Activated T-cell treated with anti-CD3 and anti-CD28 coated beads for 4 hours (primary cell): Measurements from ENCODE around the gene ARHGAP20.
A peak's percentile ranks its signal among the peaks of the same experiment; 100 is the strongest.

Experiments used
- DNase-seq: peaks from one replicate; pipeline ENCODE4 v3.0.0-alpha.2; 2020

The ARHGAP20 gene

DNA sequence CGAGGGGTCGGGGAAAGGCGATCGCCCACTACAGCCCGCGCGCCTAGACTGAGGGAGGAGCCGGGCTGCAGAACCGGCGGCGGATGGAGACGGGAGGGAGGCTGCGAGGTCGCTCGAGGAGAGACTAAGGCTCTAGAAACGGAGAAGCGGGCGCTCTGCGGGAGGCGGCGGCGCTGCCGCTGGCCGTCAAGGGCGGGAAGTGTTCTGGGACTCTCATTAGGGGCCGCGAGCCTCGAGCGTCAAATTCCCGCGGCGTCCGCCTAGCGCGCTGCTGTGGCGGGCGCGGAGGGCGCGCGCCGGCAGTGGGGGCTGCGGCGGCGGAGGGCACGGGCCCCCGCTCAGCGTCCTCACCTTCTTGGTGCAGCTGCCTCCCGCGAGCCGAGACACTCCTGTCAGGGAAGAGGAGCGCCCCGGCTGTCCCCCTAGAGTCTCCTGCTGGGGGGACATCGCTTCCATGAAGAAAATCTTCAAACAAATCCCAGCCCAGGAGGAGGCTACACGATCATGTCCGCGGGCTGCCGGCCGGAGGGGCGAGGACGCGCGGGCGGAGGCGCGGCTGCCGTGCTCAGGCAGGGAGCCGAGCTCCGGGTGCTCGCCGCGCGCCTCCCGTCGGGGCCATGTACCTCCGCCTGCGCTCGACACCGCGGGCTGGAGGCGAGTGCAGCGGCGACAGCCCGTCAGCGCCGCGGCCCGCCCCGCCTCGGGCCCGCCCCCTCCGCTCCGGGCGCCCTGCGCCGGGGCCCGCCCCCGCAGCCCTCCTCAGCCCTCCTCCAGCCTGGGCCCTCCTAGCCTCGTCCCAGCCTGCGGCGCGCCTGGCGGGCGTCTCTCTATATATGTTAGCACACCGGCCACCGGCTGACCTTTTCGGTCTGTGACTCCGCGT lies at the start of gene ARHGAP20:
Gene ARHGAP20, minus strand, starts transcription at position 662 of the 883 bp plus-strand sequence. Its CDS starts 206 bp downstream, at position 456.
- peak; percentile 16 for DNase-seq

- DNase-seq: no peak
These were observed 49.8 kb upstream of the ARHGAP20 start for GRCh38 chr11:110761991-110762390.

DNA sequence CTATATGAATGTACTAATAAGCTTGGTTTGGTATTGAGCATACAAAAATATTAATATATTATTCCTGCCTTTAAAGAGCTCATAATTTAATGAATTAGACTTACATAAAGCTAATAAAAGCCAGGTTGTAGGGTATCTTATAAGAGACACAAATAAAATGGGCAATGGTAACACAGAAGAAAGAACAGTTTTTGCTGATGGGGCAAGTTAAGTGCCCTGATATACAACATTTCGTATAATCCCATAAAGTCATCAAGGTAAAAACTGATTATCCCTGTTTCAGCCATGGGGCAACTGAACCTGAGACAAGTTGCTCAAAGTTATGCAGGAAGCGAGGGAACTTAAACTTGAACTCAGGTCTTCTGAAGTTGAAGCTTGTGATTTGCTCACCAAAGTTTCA lies 48.9 kb upstream of the ARHGAP20 start:
- no peak for DNase-seq

- DNase-seq: no peak
These were observed 47.7 kb upstream of the ARHGAP20 start for GRCh38 chr11:110759972-110760381.

GRCh38 chr11:110757962-110758755 lies 45.9 kb upstream of the ARHGAP20 start:
- no peak for DNase-seq

GRCh38 chr11:110757066-110757465 lies 44.8 kb upstream of the ARHGAP20 start:
- DNase-seq: no peak

DNA sequence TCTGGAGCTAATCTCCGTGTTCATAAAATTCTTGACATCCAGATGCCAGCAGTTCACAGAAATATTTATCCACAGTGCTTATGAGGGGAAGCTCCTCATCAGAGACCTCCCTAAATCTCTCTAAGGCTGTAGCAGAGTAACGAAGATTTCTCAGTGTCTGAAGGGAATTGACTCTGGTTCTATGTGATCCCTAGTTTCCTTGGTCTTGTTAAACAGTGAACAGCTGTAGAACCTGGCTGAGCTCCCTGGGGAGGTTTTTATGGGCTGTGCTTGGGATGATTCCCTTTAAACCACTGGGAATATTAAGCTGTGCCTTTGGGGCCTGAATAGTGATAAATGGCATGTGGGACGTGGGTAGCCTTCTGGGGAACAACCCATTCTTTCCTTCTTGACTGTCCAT lies 43.7 kb upstream of the ARHGAP20 start:
- DNase-seq: no peak

GRCh38 chr11:110752890-110753289 lies 40.7 kb upstream of the ARHGAP20 start:
- DNase-seq: no peak

DNA sequence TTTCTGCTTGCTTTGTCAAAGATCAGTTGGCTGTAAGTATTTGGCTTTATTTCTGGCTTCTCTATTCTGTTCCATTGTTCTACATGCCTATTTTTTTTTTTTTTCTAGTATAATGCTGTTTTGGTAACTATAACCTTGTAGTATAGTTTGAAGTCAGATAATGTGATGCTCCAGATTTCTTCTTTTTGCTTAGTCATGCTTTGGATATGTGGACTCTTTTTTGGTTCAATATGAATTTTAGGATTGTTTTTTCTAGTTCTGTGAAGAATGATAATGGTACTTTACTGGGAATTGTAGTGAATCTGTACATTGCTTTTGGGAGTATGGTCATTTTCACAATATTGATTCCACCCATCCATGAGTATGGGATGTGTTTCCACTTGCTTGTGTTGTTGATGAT lies 37.9 kb upstream of the ARHGAP20 start:
- no peak for DNase-seq

GRCh38 chr11:110747531-110747930 lies 35.3 kb upstream of the ARHGAP20 start:
- DNase-seq: no peak

DNA sequence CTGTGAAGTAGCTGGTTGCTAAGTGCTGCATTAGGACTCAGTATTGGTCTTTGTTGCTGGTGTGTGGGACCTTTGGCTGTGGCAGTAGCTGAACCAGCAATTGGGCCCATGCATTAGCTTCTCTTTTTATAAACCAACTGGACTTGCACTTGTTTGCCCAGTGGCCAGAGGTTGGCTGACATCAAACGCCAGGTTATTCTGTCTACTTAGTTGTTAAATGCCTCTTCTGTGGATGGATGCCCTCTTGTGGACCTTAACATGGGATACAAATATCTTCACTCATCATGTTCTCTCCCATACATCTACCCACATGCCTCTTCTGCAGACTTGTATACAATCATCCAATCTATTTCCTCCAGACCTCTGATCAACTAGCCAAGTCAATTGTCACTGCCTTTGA lies 26.4 kb upstream of the ARHGAP20 start:
- DNase-seq: no peak

DNA sequence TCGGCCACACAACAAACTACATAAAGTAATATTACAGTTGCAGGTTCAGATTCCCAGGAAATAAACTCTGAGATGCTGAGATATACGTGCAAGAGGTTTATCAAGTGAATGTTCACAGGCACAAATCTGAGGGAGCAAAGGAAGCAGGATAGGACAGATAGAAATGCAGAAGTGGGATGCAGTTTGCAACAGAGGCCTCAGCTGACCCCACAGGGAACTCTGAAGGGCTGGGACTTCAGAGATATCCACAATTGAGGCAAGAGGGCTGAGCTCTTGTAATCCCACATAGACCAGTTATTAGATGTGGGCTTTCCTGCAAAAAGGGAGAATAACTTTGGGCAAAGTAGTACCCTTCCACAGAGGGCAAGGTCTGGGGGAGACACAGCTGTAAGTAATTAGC lies 25.4 kb upstream of the ARHGAP20 start:
- no peak for DNase-seq

DNA sequence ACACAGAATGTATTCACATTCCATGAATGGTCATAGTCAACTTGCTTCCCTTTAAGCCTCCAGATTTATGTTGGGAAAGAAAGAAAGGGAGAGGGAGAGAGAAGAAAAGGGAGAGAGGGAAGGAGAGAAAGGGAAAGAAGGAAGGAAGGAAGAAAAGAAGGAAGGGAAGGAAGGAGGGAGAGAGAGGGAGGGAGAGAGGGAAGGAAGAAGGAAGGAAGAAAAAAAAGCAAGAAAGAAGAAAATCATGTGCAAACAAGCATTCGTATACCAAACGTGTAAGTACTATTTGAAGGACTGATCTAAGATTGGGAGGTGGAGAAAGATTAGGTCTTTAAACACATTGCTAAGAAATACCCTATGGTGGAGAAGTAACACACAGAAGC lies 23.9 kb upstream of the ARHGAP20 start:
- no peak for DNase-seq

DNA sequence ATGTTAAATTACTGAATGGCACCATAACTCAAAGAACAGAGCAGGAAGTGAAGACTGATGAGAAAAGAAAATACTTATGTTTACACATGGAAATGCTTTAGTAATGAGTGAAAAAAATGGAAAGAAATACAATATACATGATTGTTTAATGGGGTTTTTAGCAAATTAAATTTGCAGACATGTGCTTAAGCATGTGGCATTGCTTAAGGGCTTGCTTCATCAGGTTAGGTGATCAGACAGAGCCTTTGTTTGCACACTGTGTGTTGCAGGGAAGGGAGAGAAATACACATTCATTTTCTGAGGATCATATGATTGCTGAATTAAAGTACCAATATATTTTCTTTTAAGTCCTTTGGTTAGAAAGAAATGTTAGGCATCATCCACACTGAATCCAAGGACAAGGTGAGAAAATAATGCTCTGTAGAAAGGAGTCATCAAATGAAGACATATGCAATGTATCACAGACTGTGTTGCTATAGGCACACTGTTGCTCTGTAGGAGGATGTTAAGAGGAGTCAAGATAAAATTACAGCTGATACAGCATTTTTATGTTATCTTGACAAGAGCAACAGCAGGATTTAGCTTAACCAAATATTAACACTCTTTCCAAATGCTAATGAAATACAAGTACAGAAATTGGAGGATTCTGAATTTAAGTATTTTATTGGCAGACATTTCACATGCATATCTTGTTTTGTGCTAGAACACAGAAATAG lies 23.4 kb upstream of the ARHGAP20 start:
- DNase-seq: no peak

- no peak for DNase-seq
These were observed 22.6 kb upstream of the ARHGAP20 start for GRCh38 chr11:110734790-110735189.

DNA sequence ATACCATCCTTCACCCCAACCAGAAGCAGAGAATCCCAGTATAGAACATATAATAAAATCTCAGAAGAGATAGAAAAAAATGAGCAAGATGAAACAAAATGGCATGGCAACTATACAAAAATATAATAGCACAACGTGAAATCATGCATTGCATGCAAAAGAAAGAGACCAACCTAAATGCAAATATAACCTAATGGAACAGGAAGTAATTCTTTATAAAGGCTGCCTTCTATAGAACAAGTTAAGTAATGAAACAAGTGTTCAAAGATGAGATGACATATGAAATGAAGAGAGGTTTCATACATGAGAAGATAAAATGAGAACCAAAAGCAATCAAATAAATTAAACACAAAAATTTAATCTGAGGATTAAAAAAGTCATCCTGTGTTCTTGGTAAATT lies 18.5 kb upstream of the ARHGAP20 start:
- no peak for DNase-seq

GRCh38 chr11:110728883-110729282 lies 16.6 kb upstream of the ARHGAP20 start:
- no peak for DNase-seq

DNA sequence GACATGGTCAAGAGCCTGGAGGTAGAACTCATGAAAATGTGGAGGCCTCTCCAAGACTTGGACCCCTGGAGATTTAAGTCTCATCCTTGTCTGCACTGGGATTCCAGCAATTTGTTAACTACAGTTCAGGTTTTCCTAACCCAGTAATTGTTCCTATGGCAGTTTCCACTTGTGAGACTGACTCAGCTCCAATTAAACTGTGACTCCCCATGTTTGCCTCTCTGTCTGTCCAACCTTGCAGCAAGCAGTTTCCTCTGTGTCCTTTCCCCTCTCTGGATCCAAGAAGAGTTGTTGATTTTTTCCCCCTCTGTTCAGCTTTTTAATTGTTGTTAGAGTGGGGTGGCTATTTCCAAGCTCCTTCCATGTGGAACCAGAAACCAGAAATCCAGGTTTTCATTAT lies 16.2 kb upstream of the ARHGAP20 start:
- no peak for DNase-seq

- DNase-seq: no peak
These were observed 12.1 kb upstream of the ARHGAP20 start for GRCh38 chr11:110724358-110724757.

- DNase-seq: no peak
These were observed 8.4 kb upstream of the ARHGAP20 start for GRCh38 chr11:110720431-110721275.

DNA sequence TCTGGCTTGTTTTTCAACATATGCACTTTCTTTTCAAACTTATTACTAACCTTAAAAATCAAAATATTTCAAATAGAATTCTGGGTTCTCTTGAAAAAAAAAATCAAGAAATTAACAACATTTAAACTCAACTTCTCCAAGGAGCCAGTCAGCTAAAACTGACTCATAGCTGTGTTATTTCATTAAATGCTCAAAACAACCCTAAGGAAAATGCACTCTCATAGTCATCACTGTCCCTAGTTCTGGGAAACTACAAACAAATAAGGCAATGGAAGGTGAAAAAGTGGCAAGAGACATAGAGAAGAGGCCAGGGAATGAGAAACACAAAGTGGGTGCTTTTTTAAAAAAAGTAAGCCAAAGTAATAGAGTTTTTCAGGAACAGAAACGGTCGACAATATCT lies 4.1 kb upstream of the ARHGAP20 start:
- no peak for DNase-seq

- DNase-seq: no peak
These were observed 3.3 kb upstream of the ARHGAP20 start for GRCh38 chr11:110715541-110715940.

DNA sequence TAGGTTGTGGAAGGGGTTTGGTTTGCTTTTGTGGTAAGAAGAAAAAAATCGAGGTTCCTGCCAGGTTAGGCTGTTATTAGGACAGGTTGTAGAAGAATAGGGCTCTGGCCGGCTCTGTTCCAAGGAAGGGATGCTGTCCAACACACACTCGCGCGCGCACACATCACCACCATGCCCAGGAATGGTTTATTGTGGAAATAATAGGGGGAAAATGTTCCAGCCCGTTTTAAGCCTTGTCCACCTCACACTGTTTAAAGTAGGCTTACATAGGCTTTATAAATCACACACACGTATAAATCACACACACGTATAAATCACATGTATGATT lies 1.2 kb upstream of the ARHGAP20 start:
- no peak for DNase-seq
